Mesendoderm (in vitro differentiated cells): Measurements from ENCODE around the gene SUSD2.
A peak's percentile ranks its signal among the peaks of the same experiment; 100 is the strongest.

Experiments used
- DNase-seq: peaks from one replicate; pipeline ENCODE4 v3.0.0; 2013
- H2AK5ac ChIP-seq: 2 replicates; pipeline ENCODE4 v1.6.1; 2013; ENCODE audit warnings: low read length, inconsistent platforms
- H2BK120ac ChIP-seq: 2 replicates; pipeline ENCODE4 v1.6.1; 2013; ENCODE audit warnings: low read depth, mild to moderate bottlenecking, low read length, moderate library complexity, mixed read lengths
- H2BK15ac ChIP-seq: replicated peaks from 2 replicates; pipeline ENCODE4 v1.6.1; 2013; ENCODE audit warnings: low read depth, mild to moderate bottlenecking, moderate library complexity
- H2BK5ac ChIP-seq: 2 replicates; pipeline ENCODE4 v1.6.1; 2013; ENCODE audit warnings: low read length, inconsistent platforms
- H3K18ac ChIP-seq: 2 replicates; pipeline ENCODE4 v1.6.1; 2013; ENCODE audit warnings: mild to moderate bottlenecking, low read length, mixed read lengths
- H3K23ac ChIP-seq: one replicate; pipeline ENCODE4 v1.6.1; 2013; ENCODE audit warnings: low read length
- H3K27ac ChIP-seq: 2 replicates; pipeline ENCODE4 v1.5.1; 2013; ENCODE audit warnings: low read depth, mild to moderate bottlenecking, inconsistent platforms, low read length, moderate library complexity
- H3K27me3 ChIP-seq: 2 replicates; pipeline ENCODE4 v1.6.1; 2013; ENCODE audit warnings: low read length, control low read depth, mild to moderate bottlenecking, inconsistent platforms; ENCODE audit not compliant: insufficient read depth, poor library complexity
- H3K36me3 ChIP-seq: 2 replicates; pipeline ENCODE4 v1.6.1; 2013; ENCODE audit warnings: low read length, inconsistent platforms; ENCODE audit not compliant: control insufficient read depth, insufficient read depth
- H3K4ac ChIP-seq: one replicate; pipeline ENCODE4 v1.6.1; 2013; ENCODE audit warnings: low read depth, mild to moderate bottlenecking, low read length, moderate library complexity
- H3K4me1 ChIP-seq: 2 replicates; pipeline ENCODE4 v1.6.1; 2013; ENCODE audit warnings: low read depth, low read length, inconsistent platforms; ENCODE audit not compliant: control insufficient read depth
- H3K4me2 ChIP-seq: 2 replicates; pipeline ENCODE4 v1.6.1; 2013; ENCODE audit warnings: low read length
- H3K4me3 ChIP-seq: 2 replicates; pipeline ENCODE4 v1.5.1; 2013; ENCODE audit warnings: mild to moderate bottlenecking, low read length
- H3K56ac ChIP-seq: one replicate; pipeline ENCODE4 v1.6.1; 2013; ENCODE audit warnings: low read length
- H3K79me1 ChIP-seq: 2 replicates; pipeline ENCODE4 v1.6.1; 2013; ENCODE audit warnings: low read length, inconsistent platforms
- H3K79me2 ChIP-seq: 2 replicates; pipeline ENCODE4 v1.6.1; 2013; ENCODE audit warnings: mild to moderate bottlenecking, low read length; ENCODE audit not compliant: control insufficient read depth, insufficient read depth
- H3K9ac ChIP-seq: 2 replicates; pipeline ENCODE4 v1.6.1; 2013; ENCODE audit warnings: low read length, inconsistent platforms
- H4K5ac ChIP-seq: one replicate; pipeline ENCODE4 v1.6.1; 2013; ENCODE audit warnings: low read length
- H4K8ac ChIP-seq: one replicate; pipeline ENCODE4 v1.6.1; 2013; ENCODE audit warnings: low read depth, mild to moderate bottlenecking, control low read depth, low read length, moderate library complexity
- WGBS: extraction: QIAGEN DNeasy Blood & Tissue Kit; methylation state at CpG from one replicate; pipeline ENCODE4 v1.1.7; 2013; ENCODE audit warnings: low lambda C conversion rate, missing lambda C conversion rate; ENCODE audit not compliant: insufficient coverage; ENCODE audit errors: extremely low coverage; 5-methylcytosine and 5-hydroxymethylcytosine counted together

SUSD2 gene

DNA sequence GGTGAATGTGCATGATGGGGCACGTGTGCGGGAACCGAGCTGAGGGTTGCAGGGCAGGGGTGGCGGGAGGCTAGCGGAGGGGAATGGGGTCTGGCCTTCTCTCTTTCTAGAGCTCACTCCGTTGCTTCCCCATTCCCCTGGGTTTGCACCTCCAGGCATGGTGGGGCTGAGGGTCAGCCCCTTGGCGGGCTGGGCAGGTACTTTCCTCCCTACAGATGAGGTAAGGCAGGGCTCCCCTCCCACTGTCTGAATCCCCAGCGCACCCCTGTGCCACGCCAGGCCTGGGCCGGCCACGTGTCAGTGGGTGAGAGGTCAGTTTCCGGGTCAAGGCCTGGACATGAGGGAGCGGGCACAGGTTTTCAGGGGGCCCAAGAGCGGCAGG is 8.9 kb downstream of the SUSD2 start:
- no peak overlapping the region for H2BK5ac ChIP-seq
- no peak for DNase-seq
- no peak overlapping the region for H3K23ac ChIP-seq
- no peak overlapping the region for H2BK120ac ChIP-seq
- H2BK15ac ChIP-seq: no peak overlapping the region
- H3K27ac ChIP-seq: no peak overlapping the region
- no peaks in the 10 kb centered on the region for H3K79me2 ChIP-seq
- H3K18ac ChIP-seq: no peak overlapping the region
- H4K5ac ChIP-seq: no peak overlapping the region
- no peaks in the 10 kb centered on the region for H3K27me3 ChIP-seq
- no peak overlapping the region for H3K4me2 ChIP-seq
- H3K4me3 ChIP-seq: no peak overlapping the region
- no peaks in the 10 kb centered on the region for H3K36me3 ChIP-seq
- WGBS: no CpG with 5 or more reads among the region's 14 CpGs
- H3K4me1 ChIP-seq: no peaks in the 10 kb centered on the region
- H3K4ac ChIP-seq: no peak overlapping the region
- no peaks in the 10 kb centered on the region for H3K79me1 ChIP-seq
- no peak overlapping the region for H2AK5ac ChIP-seq
- no peak overlapping the region for H3K56ac ChIP-seq
- H3K9ac ChIP-seq: no peak overlapping the region
- no peak overlapping the region for H4K8ac ChIP-seq

- no CpG with 5 or more reads among the region's 8 CpGs for WGBS
- Histone ChIP-seq H3K27me3 (no peaks in the 10 kb centered on the region), H4K8ac (no peak overlapping the region), H3K18ac (no peak overlapping the region), H3K4ac (no peak overlapping the region), H3K79me2 (no peaks in the 10 kb centered on the region), H2BK15ac (no peak overlapping the region), H3K36me3 (no peaks in the 10 kb centered on the region), H3K27ac (no peak overlapping the region), H3K4me2 (no peak overlapping the region), H2BK5ac (no peak overlapping the region), H4K5ac (no peak overlapping the region), H3K4me1 (no peaks in the 10 kb centered on the region), H2BK120ac (no peak overlapping the region), H3K23ac (no peak overlapping the region), H3K4me3 (no peak overlapping the region), H2AK5ac (no peak overlapping the region), H3K9ac (no peak overlapping the region), H3K79me1 (no peaks in the 10 kb centered on the region), H3K56ac (no peak overlapping the region)
- no peak for DNase-seq
These were observed 9.4 kb downstream of the SUSD2 start for GRCh38 chr22:24190596-24191208.

DNA sequence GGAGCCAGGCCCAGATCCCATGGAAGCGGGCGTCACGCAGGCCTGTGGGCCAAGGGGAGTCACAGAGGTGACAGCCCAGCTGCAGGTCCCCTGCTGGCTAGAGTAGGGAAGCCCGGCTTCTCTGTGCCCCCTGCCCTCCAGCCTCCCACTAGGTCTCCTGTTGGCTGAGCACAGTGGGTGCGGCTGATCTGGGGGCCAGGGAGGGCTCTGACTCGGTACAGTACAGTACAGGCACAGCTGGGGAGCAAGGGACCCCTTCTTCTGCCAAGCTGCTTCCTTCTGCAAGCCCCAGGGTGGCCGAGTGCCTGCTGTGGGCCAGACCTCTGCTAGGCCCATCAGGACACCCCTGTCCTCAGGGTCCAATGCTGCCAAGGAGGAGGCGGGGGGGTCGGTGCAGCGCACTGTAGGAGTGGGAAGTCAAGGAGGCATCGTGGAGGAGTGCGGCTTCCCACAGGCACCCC is 10.1 kb downstream of the SUSD2 start:
- no peak overlapping the region for H4K5ac ChIP-seq
- no peak overlapping the region for H3K9ac ChIP-seq
- no peak overlapping the region for H2BK15ac ChIP-seq
- H3K4me2 ChIP-seq: no peak overlapping the region
- H2BK5ac ChIP-seq: no peak overlapping the region
- H2AK5ac ChIP-seq: no peak overlapping the region
- DNase-seq: no peak
- no peak overlapping the region for H3K18ac ChIP-seq
- H3K4ac ChIP-seq: no peak overlapping the region
- H3K36me3 ChIP-seq: no peaks in the 10 kb centered on the region
- no peaks in the 10 kb centered on the region for H3K79me2 ChIP-seq
- H3K27me3 ChIP-seq: no peaks in the 10 kb centered on the region
- no peak overlapping the region for H3K23ac ChIP-seq
- no peaks in the 10 kb centered on the region for H3K79me1 ChIP-seq
- no peak overlapping the region for H3K4me3 ChIP-seq
- WGBS: no CpG with 5 or more reads among the region's 12 CpGs
- H3K56ac ChIP-seq: no peak overlapping the region
- H3K27ac ChIP-seq: no peak overlapping the region
- H4K8ac ChIP-seq: no peak overlapping the region
- no peak overlapping the region for H2BK120ac ChIP-seq
- no peaks in the 10 kb centered on the region for H3K4me1 ChIP-seq

GRCh38 chr22:24191893-24192292 is 10.6 kb downstream of the SUSD2 start:
- Histone ChIP-seq H3K9ac (no peak overlapping the region), H2BK15ac (no peak overlapping the region), H2BK120ac (no peak overlapping the region), H3K36me3 (no peaks in the 10 kb centered on the region), H4K8ac (no peak overlapping the region), H3K4ac (no peak overlapping the region), H3K23ac (no peak overlapping the region), H3K18ac (no peak overlapping the region), H3K79me1 (no peaks in the 10 kb centered on the region), H2BK5ac (no peak overlapping the region), H2AK5ac (no peak overlapping the region), H3K56ac (no peak overlapping the region), H3K27me3 (no peaks in the 10 kb centered on the region), H3K79me2 (no peaks in the 10 kb centered on the region), H3K27ac (no peak overlapping the region), H3K4me2 (no peak overlapping the region), H3K4me3 (no peak overlapping the region), H3K4me1 (no peaks in the 10 kb centered on the region), H4K5ac (no peak overlapping the region)
- no peak for DNase-seq
- no CpG with 5 or more reads among the region's 5 CpGs for WGBS

GRCh38 chr22:24198682-24199052 is 17.4 kb downstream of the SUSD2 start:
- Histone ChIP-seq H3K36me3 (no peaks in the 10 kb centered on the region), H2BK5ac (no peak overlapping the region), H2BK120ac (no peak overlapping the region), H3K56ac (no peak overlapping the region), H3K79me2 (no peaks in the 10 kb centered on the region), H4K5ac (no peak overlapping the region), H3K4me2 (no peak overlapping the region), H2AK5ac (no peak overlapping the region), H3K79me1 (no peaks in the 10 kb centered on the region), H2BK15ac (no peak overlapping the region), H3K4ac (no peak overlapping the region), H3K23ac (no peak overlapping the region), H4K8ac (no peak overlapping the region), H3K18ac (no peak overlapping the region), H3K4me1 (no peaks in the 10 kb centered on the region), H3K27me3 (no peaks in the 10 kb centered on the region), H3K4me3 (no peak overlapping the region), H3K27ac (no peak overlapping the region), H3K9ac (no peak overlapping the region)
- WGBS: no CpG with 5 or more reads among the region's 6 CpGs
- no peak for DNase-seq

DNA sequence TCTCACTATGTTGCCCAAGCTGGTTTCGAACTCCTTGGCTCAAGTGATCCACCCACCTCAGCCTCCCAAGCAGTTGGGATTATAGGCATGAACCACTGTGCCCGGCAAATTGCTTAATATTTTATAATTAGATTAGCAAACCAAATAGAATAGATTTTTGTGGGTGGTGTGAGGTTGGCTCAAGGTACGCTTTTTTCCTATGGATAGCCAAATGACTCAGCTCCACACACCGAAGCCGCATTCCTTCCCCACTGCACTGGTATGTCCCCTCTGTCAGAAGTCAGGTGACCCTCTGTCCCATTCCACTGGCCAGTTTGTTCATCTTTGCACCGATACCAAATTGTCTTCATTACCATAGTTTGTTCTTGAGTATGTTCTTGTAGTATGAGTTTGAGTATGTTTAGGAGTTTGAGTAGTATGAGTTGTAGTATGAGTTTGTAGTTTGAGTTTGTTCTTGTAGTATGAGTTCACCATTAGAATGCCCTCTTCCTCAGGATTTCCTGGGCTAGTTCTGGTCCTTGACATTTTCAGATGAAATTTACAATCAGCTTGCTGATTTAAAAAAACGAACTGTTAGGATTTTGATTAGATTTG is 19.4 kb downstream of the SUSD2 start:
- no peaks in the 10 kb centered on the region for H3K79me2 ChIP-seq
- peak; percentile 53 for DNase-seq
- H3K27me3 ChIP-seq: no peaks in the 10 kb centered on the region
- H2AK5ac ChIP-seq: no peak overlapping the region
- no peak overlapping the region for H3K4ac ChIP-seq
- no peak overlapping the region for H4K8ac ChIP-seq
- H3K27ac ChIP-seq: no peak overlapping the region
- no peak overlapping the region for H3K4me3 ChIP-seq
- no peaks in the 10 kb centered on the region for H3K36me3 ChIP-seq
- WGBS: no CpG with 5 or more reads among the region's 7 CpGs
- H2BK15ac ChIP-seq: no peak overlapping the region
- H4K5ac ChIP-seq: no peak overlapping the region
- no peak overlapping the region for H3K4me2 ChIP-seq
- H3K23ac ChIP-seq: no peak overlapping the region
- no peaks in the 10 kb centered on the region for H3K4me1 ChIP-seq
- H3K18ac ChIP-seq: no peak overlapping the region
- H2BK120ac ChIP-seq: no peak overlapping the region
- no peaks in the 10 kb centered on the region for H3K79me1 ChIP-seq
- H3K56ac ChIP-seq: no peak overlapping the region
- no peak overlapping the region for H3K9ac ChIP-seq
- H2BK5ac ChIP-seq: no peak overlapping the region
